Measurements from ENCODE around the gene GPR173. TPM values are rescaled to one million over a fixed set of nuclear protein-coding genes. Genes with fewer than 3 reads are reported as not detected.
A peak's percentile ranks its signal among the peaks of the same experiment; 100 is the strongest.

Gene GPR173
- total RNA-seq, 1 donor, result 3.9 TPM

GRCh38 chrX:53126377-53126776 is 77.8 kb downstream of the GPR173 start:
- no peak for DNase-seq (ENCODE audit: low read depth)
- no peak for TF ChIP-seq CTCF (IDR thresholded peaks at IDR 0.05; ENCODE audit: insufficient read depth, low read depth, low read length)
- no peak overlapping the region for H3K4me3 ChIP-seq (ENCODE audit: low read depth, low read length)

- H3K4me3 ChIP-seq (ENCODE audit: low read depth, low read length), result no peak overlapping the region
- peak; percentile 21 for DNase-seq (ENCODE audit: low read depth)
- no peak for TF ChIP-seq CTCF (IDR thresholded peaks at IDR 0.05; ENCODE audit: insufficient read depth, low read depth, low read length)
Observed at GRCh38 chrX:53128097-53128749, 79.6 kb downstream of the GPR173 start.

Small RNAs within 50 kb of the gene (small RNA-seq; reads per million reads assigned to genes)
- not detected for gene AL591212.2

Other genes starting within 250 kb of the GPR173 start
- gene XAGE5, start 237.5 kb upstream of the GPR173 start, total RNA-seq, result not detected in 2 replicates
- 0.64 TPM in 1 of 2 replicates, not detected in the other for gene XAGE3, start 180.7 kb upstream of the GPR173 start, total RNA-seq
- gene FAM156B, start 151.5 kb upstream of the GPR173 start, total RNA-seq, result 19.6 and 20.3 TPM in 2 replicates
- 12.1 and 16.1 TPM in 2 replicates for gene FAM156A, start 90.3 kb upstream of the GPR173 start, total RNA-seq
- gene TSPYL2, start 33.6 kb downstream of the GPR173 start, total RNA-seq, result 11.9 and 13.0 TPM in 2 replicates
- 8.6 and 11.0 TPM in 2 replicates for gene KANTR, start 45.4 kb downstream of the GPR173 start, total RNA-seq
- 149 and 157 TPM in 2 replicates for gene KDM5C, start 176.4 kb downstream of the GPR173 start, total RNA-seq
- gene IQSEC2, start 232.8 kb downstream of the GPR173 start, total RNA-seq, result 11.0 and 13.8 TPM in 2 replicates